ENCODE data around the gene ITCH.

Gene ITCH

GRCh38 chr20:34543463-34544056 lies 180.5 kb downstream of the ITCH start:
- Histone ChIP-seq H4K91ac (ENCODE audit: low read depth, low read length, poor library complexity) (no peak overlapping the region), H2AFZ (ENCODE audit: low read length) (no peak overlapping the region), H3K4ac (ENCODE audit: low read length) (no peak overlapping the region), H3K23ac (ENCODE audit: low read depth, low read length, poor library complexity) (no peak overlapping the region), H3K14ac (ENCODE audit: low read length) (no peak overlapping the region), H3K79me1 (ENCODE audit: low read depth, low read length) (no peaks in the 10 kb centered on the region), H2BK5ac (ENCODE audit: low read length) (no peak overlapping the region), H4K8ac (ENCODE audit: low read depth, low read length) (no peak overlapping the region), H3K27ac (replicated peaks; ENCODE audit: low read length) (no peak overlapping the region), H3K4me3 (ENCODE audit: low read length in 2 of 2) (no peak overlapping the region), H3K4me1 (ENCODE audit: control insufficient read depth in 2 of 2, insufficient read depth in 1 of 2, low read depth in 1 of 2, low read length in 2 of 2) (peaks cover 0 to 4% of the 10 kb centered on the region in 2 donors), H2BK120ac (ENCODE audit: low read depth, low read length) (no peak overlapping the region), H2BK12ac (ENCODE audit: low read length) (no peak overlapping the region), H3K18ac (ENCODE audit: low read length) (no peak overlapping the region), H3K9ac (ENCODE audit: low read depth, low read length, poor library complexity) (no peak overlapping the region), H3K27me3 (ENCODE audit: control insufficient read depth in 3 of 3, insufficient read depth in 3 of 3, low read depth in 1 of 3, low read length in 3 of 3) (no peaks in the 10 kb centered on the region), H3K9me3 (replicated peaks in 1 of 2; ENCODE audit: control insufficient read depth in 2 of 2, insufficient read depth in 1 of 2, low read depth in 1 of 2, low read length in 2 of 2) (no peaks in the 10 kb centered on the region), H3K4me2 (ENCODE audit: insufficient read depth, low read length, poor library complexity, severe bottlenecking) (no peak overlapping the region), H2BK15ac (ENCODE audit: low read length) (no peak overlapping the region), H2AK5ac (ENCODE audit: low read depth, low read length) (no peak overlapping the region), H3K36me3 (replicated peaks in 1 of 2; ENCODE audit: control insufficient read depth in 2 of 2, insufficient read depth in 2 of 2, low read length in 2 of 2) (peaks cover 15 to 38% of the 10 kb centered on the region in 2 donors)
- no peak for DNase-seq (ENCODE audit: low spot score)
- no CpG with 5 or more reads among the region's 12 CpGs for WGBS, 2 donors (ENCODE audit: extremely low coverage in 2 of 2, insufficient read length in 2 of 2, insufficient replicate concordance in 1 of 2)

GRCh38 chr20:34544109-34544796 lies 181.2 kb downstream of the ITCH start:
- H3K18ac ChIP-seq (ENCODE audit: low read length), result no peak overlapping the region
- H3K14ac ChIP-seq (ENCODE audit: low read length), result no peak overlapping the region
- no peak overlapping the region for H2AFZ ChIP-seq (ENCODE audit: low read length)
- H3K9me3 ChIP-seq (replicated peaks in 1 of 2; ENCODE audit: control insufficient read depth in 2 of 2, insufficient read depth in 1 of 2, low read depth in 1 of 2, low read length in 2 of 2), result no peaks in the 10 kb centered on the region
- peak overlapping the region; percentile 46 for H3K9ac ChIP-seq (ENCODE audit: low read depth, low read length, poor library complexity)
- no peaks in the 10 kb centered on the region for H3K27me3 ChIP-seq (ENCODE audit: control insufficient read depth in 3 of 3, insufficient read depth in 3 of 3, low read depth in 1 of 3, low read length in 3 of 3)
- H2BK15ac ChIP-seq (ENCODE audit: low read length), result no peak overlapping the region
- H4K91ac ChIP-seq (ENCODE audit: low read depth, low read length, poor library complexity), result no peak overlapping the region
- H3K4ac ChIP-seq (ENCODE audit: low read length), result no peak overlapping the region
- H3K23ac ChIP-seq (ENCODE audit: low read depth, low read length, poor library complexity), result peak overlapping the region; percentile 4
- peaks cover 0 to 4% of the 10 kb centered on the region in 2 donors for H3K4me1 ChIP-seq (ENCODE audit: control insufficient read depth in 2 of 2, insufficient read depth in 1 of 2, low read depth in 1 of 2, low read length in 2 of 2)
- H3K4me3 ChIP-seq (ENCODE audit: low read length in 2 of 2), result peak overlapping the region in 1 of 2 donors; percentile 31
- H3K36me3 ChIP-seq (replicated peaks in 1 of 2; ENCODE audit: control insufficient read depth in 2 of 2, insufficient read depth in 2 of 2, low read length in 2 of 2), result peaks cover 10 to 31% of the 10 kb centered on the region in 2 donors
- no CpG with 5 or more reads among the region's 19 CpGs for WGBS, 2 donors (ENCODE audit: extremely low coverage in 2 of 2, insufficient read length in 2 of 2, insufficient replicate concordance in 1 of 2)
- no peak for DNase-seq (ENCODE audit: low spot score)
- no peak overlapping the region for H4K8ac ChIP-seq (ENCODE audit: low read depth, low read length)
- H2AK5ac ChIP-seq (ENCODE audit: low read depth, low read length), result no peak overlapping the region
- no peak overlapping the region for H3K27ac ChIP-seq (replicated peaks; ENCODE audit: low read length)
- no peak overlapping the region for H2BK12ac ChIP-seq (ENCODE audit: low read length)
- no peak overlapping the region for H2BK120ac ChIP-seq (ENCODE audit: low read depth, low read length)
- H2BK5ac ChIP-seq (ENCODE audit: low read length), result no peak overlapping the region
- no peaks in the 10 kb centered on the region for H3K79me1 ChIP-seq (ENCODE audit: low read depth, low read length)
- no peak overlapping the region for H3K4me2 ChIP-seq (ENCODE audit: insufficient read depth, low read length, poor library complexity, severe bottlenecking)

- Histone ChIP-seq H3K23ac (ENCODE audit: low read depth, low read length, poor library complexity) (no peak overlapping the region), H3K18ac (ENCODE audit: low read length) (peak overlapping the region; percentile 30), H3K9me3 (replicated peaks in 1 of 2; ENCODE audit: control insufficient read depth in 2 of 2, insufficient read depth in 1 of 2, low read depth in 1 of 2, low read length in 2 of 2) (no peaks in the 10 kb centered on the region), H4K8ac (ENCODE audit: low read depth, low read length) (no peak overlapping the region), H2BK15ac (ENCODE audit: low read length) (no peak overlapping the region), H2BK5ac (ENCODE audit: low read length) (no peak overlapping the region), H3K4me1 (ENCODE audit: control insufficient read depth in 2 of 2, insufficient read depth in 1 of 2, low read depth in 1 of 2, low read length in 2 of 2) (peaks cover 0 to 6% of the 10 kb centered on the region in 2 donors), H3K27ac (replicated peaks; ENCODE audit: low read length) (no peak overlapping the region), H3K79me1 (ENCODE audit: low read depth, low read length) (no peaks in the 10 kb centered on the region), H2BK12ac (ENCODE audit: low read length) (no peak overlapping the region), H3K4me2 (ENCODE audit: insufficient read depth, low read length, poor library complexity, severe bottlenecking) (no peak overlapping the region), H3K4me3 (ENCODE audit: low read length in 2 of 2) (no peak overlapping the region), H3K27me3 (ENCODE audit: control insufficient read depth in 3 of 3, insufficient read depth in 3 of 3, low read depth in 1 of 3, low read length in 3 of 3) (no peaks in the 10 kb centered on the region), H3K9ac (ENCODE audit: low read depth, low read length, poor library complexity) (no peak overlapping the region), H2BK120ac (ENCODE audit: low read depth, low read length) (no peak overlapping the region), H4K91ac (ENCODE audit: low read depth, low read length, poor library complexity) (peak overlapping the region; percentile 57), H3K14ac (ENCODE audit: low read length) (peak overlapping the region; percentile 98), H2AFZ (ENCODE audit: low read length) (no peak overlapping the region), H3K36me3 (replicated peaks in 1 of 2; ENCODE audit: control insufficient read depth in 2 of 2, insufficient read depth in 2 of 2, low read length in 2 of 2) (peaks cover 0 to 6% of the 10 kb centered on the region in 2 donors), H2AK5ac (ENCODE audit: low read depth, low read length) (peak overlapping the region; percentile 48), H3K4ac (ENCODE audit: low read length) (no peak overlapping the region)
- no peak for DNase-seq (ENCODE audit: low spot score)
- whole genome bisulfite sequencing, 2 donors (ENCODE audit: extremely low coverage in 2 of 2, insufficient read length in 2 of 2, insufficient replicate concordance in 1 of 2), result no CpG with 5 or more reads among the region's 11 CpGs
These were observed 183.7 kb downstream of the ITCH start for GRCh38 chr20:34546751-34547181.

- Histone ChIP-seq H2BK120ac (ENCODE audit: low read depth, low read length) (no peak overlapping the region), H2AK5ac (ENCODE audit: low read depth, low read length) (no peak overlapping the region), H4K8ac (ENCODE audit: low read depth, low read length) (no peak overlapping the region), H3K4ac (ENCODE audit: low read length) (no peak overlapping the region), H3K4me2 (ENCODE audit: insufficient read depth, low read length, poor library complexity, severe bottlenecking) (no peak overlapping the region), H3K9ac (ENCODE audit: low read depth, low read length, poor library complexity) (no peak overlapping the region), H2BK15ac (ENCODE audit: low read length) (no peak overlapping the region), H2BK5ac (ENCODE audit: low read length) (no peak overlapping the region), H2BK12ac (ENCODE audit: low read length) (no peak overlapping the region), H3K36me3 (replicated peaks in 1 of 2; ENCODE audit: control insufficient read depth in 2 of 2, insufficient read depth in 2 of 2, low read length in 2 of 2) (no peaks in the 10 kb centered on the region), H3K4me1 (ENCODE audit: control insufficient read depth in 2 of 2, insufficient read depth in 1 of 2, low read depth in 1 of 2, low read length in 2 of 2) (peaks cover 0 to 6% of the 10 kb centered on the region in 2 donors), H3K27ac (replicated peaks; ENCODE audit: low read length) (no peak overlapping the region), H3K4me3 (ENCODE audit: low read length in 2 of 2) (no peak overlapping the region), H4K91ac (ENCODE audit: low read depth, low read length, poor library complexity) (no peak overlapping the region), H3K9me3 (replicated peaks in 1 of 2; ENCODE audit: control insufficient read depth in 2 of 2, insufficient read depth in 1 of 2, low read depth in 1 of 2, low read length in 2 of 2) (no peaks in the 10 kb centered on the region), H3K27me3 (ENCODE audit: control insufficient read depth in 3 of 3, insufficient read depth in 3 of 3, low read depth in 1 of 3, low read length in 3 of 3) (no peaks in the 10 kb centered on the region), H3K23ac (ENCODE audit: low read depth, low read length, poor library complexity) (peak overlapping the region; percentile 13), H3K14ac (ENCODE audit: low read length) (no peak overlapping the region), H3K18ac (ENCODE audit: low read length) (peak overlapping the region; percentile 56), H3K79me1 (ENCODE audit: low read depth, low read length) (no peaks in the 10 kb centered on the region), H2AFZ (ENCODE audit: low read length) (no peak overlapping the region)
- no peak for DNase-seq (ENCODE audit: low spot score)
- no CpG with 5 or more reads among the region's 22 CpGs for WGBS, 2 donors (ENCODE audit: extremely low coverage in 2 of 2, insufficient read length in 2 of 2, insufficient replicate concordance in 1 of 2)
These were observed 185.0 kb downstream of the ITCH start for GRCh38 chr20:34547844-34548613.
